Coronary artery (tissue), 2 donors: ENCODE results near the gene TAOK1.

Source experiments
- DNase-seq: peaks from one replicate; pipeline ENCODE4 v3.0.0-alpha.2; 2017; ENCODE audit warnings: low spot score
- H3K27ac ChIP-seq, 2 donors: fragments of 200-600 bp; sonication (generic); one replicate each; pipeline ENCODE4 v1.5.1; 2016 to 2019
- H3K4me3 ChIP-seq: fragments of 200-600 bp; sonication (generic); 2 replicates; pipeline ENCODE4 v1.5.1; 2016; ENCODE audit warnings: mild to moderate bottlenecking, moderate library complexity
- CTCF ChIP-seq: fragments of 200-600 bp; sonication (generic); IDR thresholded peaks from one replicate; pipeline ENCODE4 v1.5.1; 2019; ENCODE audit warnings: antibody characterized with exemption

TAOK1 gene

DNA sequence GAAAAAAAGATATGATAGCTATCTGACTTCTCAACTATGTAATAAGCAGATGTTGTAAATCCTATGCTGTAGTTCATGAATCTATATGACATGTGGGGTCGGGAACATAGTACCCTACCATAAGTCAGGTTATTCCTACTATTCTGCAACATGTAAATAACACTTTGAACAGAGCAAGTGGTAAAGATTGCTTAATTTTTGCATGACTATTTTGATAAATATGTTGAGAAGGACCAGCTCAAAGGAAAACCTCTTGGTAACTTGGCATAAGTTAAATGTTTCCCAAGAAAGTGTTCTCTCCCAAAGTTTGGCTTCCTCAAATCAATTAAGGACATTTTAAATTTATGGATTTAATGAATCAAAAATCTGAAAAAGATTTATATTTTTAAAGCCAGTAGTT is 114.5 kb downstream of the TAOK1 start:
- H3K4me3 ChIP-seq = no peak overlapping the region
- H3K27ac ChIP-seq = no peak overlapping the region
- TF ChIP-seq CTCF = no peak
- no peak for DNase-seq

DNA sequence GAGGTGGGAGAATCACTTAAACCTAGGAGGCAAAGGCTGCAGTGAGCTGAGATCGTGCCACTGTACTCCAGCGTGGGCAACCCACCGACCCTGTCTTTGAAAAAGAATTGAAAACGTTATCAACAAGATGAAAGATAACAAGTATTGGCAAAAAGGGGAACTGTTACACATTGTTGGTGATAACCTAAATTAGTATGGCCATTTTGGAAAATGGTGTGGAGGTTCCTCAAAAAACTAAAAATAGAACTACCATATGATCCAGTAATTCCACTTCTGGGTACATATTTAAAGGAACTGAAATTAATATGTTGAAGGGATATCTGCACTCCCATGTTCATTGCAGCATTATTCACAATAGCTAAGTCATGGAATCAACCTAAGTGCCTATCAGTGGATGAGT is 115.7 kb downstream of the TAOK1 start:
- no peak for TF ChIP-seq CTCF

GRCh38 chr17:29510953-29511352 is 120.8 kb downstream of the TAOK1 start:
- no peak for TF ChIP-seq CTCF
- Histone ChIP-seq H3K27ac (no peak overlapping the region), H3K4me3 (no peak overlapping the region)
- no peak for DNase-seq

More for the DNA sequence above, 115.7 kb downstream of the TAOK1 start:
- DNase-seq = no peak
- Histone ChIP-seq H3K4me3 (no peak overlapping the region), H3K27ac (no peak overlapping the region)

DNA sequence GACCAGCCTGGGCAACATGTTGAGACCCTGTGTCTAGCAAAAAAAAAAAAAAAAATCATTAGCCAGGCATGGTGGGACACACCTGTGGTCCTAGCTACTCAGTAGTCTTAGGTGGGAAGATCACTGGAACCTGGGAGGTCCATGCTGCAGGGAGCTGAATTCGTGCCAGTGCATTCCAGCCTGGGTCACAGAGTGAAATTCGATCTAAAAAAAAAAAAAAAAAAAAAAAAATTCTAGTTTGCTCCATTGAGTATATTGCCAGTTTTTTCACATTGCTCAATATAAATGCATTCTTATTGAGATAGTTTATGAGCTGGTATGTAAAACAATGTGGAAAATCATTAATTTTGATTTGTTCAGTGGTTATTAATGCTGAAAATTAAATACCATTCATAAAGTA is 124.6 kb downstream of the TAOK1 start:
- no peak for DNase-seq
- TF ChIP-seq CTCF = no peak

GRCh38 chr17:29518359-29518758 is 128.2 kb downstream of the TAOK1 start:
- TF ChIP-seq CTCF = no peak
- Histone ChIP-seq H3K4me3 (no peak overlapping the region), H3K27ac (no peak overlapping the region)
- DNase-seq = no peak

More for the DNA sequence above, 124.6 kb downstream of the TAOK1 start:
- Histone ChIP-seq H3K4me3 (no peak overlapping the region), H3K27ac (no peak overlapping the region)

DNA sequence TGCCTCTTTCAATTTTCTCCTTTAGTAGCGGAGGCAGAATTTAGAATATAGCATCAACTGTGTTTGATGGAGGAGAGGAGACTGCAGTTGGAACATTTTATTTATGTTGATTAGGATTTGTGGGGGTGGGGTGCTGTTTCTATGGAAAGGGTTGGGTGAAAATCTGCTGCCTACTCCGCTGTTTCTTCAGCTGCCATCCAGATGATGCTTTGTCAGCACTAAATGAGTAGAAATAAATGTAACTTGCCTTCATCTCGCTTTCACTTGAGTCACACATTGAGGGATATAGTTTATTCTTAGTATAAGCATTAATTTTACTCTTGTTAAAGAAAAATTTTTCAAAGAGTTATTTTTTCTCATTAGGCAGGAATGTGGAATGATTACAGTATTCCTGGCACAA is 134.5 kb downstream of the TAOK1 start:
- TF ChIP-seq CTCF = no peak
- no peak for DNase-seq
- H3K4me3 ChIP-seq = no peak overlapping the region
- no peak overlapping the region for H3K27ac ChIP-seq

GRCh38 chr17:29526322-29526721 is 136.2 kb downstream of the TAOK1 start:
- no peak for TF ChIP-seq CTCF
- DNase-seq = no peak
- Histone ChIP-seq H3K27ac (no peak overlapping the region), H3K4me3 (no peak overlapping the region)
